Measurements from ENCODE around the gene MGST2.

DNA sequence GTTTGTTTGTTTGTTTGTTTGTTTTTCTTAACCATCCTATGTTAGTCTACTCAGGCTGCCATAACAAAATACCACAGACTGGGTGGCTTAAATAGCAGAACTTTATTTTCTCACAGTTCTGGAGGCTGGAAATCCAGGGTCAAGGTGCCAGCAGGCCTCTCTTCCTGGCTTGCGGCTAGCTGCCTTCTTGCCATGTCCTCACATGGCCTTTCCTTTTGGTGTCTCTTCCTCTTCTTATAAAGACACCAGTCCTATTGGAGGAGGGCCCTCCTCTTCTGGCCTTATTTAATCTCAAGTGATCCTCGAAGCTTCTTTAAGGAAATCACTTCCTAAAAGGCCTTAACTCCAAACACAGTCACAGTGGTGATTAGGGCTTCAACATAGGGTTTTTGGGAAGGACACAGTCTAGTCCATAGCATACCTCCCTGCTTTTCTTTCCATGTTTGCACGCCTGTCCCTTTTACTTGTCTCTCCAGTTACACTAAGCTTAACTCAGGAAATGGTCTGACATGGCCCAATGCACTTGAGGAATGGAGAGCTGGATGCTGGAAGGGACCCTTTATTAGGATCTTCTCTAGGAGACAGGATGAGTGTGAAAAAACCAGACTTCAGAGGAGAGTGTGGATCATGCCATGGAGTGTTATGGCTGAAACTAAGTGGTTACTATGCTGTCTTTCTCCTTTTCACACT is 36.0 kb upstream of the MGST2 start:
- no peak for TF ChIP-seq POLR2AphosphoS5 (IDR thresholded peaks at IDR 0.05; ENCODE audit: low read depth)
- TF ChIP-seq, protein P1, sequence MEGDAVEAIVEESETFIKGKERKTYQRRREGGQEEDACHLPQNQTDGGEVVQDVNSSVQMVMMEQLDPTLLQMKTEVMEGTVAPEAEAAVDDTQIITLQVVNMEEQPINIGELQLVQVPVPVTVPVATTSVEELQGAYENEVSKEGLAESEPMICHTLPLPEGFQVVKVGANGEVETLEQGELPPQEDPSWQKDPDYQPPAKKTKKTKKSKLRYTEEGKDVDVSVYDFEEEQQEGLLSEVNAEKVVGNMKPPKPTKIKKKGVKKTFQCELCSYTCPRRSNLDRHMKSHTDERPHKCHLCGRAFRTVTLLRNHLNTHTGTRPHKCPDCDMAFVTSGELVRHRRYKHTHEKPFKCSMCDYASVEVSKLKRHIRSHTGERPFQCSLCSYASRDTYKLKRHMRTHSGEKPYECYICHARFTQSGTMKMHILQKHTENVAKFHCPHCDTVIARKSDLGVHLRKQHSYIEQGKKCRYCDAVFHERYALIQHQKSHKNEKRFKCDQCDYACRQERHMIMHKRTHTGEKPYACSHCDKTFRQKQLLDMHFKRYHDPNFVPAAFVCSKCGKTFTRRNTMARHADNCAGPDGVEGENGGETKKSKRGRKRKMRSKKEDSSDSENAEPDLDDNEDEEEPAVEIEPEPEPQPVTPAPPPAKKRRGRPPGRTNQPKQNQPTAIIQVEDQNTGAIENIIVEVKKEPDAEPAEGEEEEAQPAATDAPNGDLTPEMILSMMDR (conservative IDR thresholded peaks at IDR 0.05; ENCODE audit: low read depth in 2 of 2): no peak
- no peak for TF ChIP-seq ZNF331 (CRISPR knock-in tag; IDR thresholded peaks at IDR 0.05; ENCODE audit: low read depth)

Data from GM23338 (cell line).